HL-60 (cell line): Measurements from ENCODE around the gene YIPF5.

Source experiments
- DNase-seq, 2 experiments: peaks; one replicate each; pipeline ENCODE4 v3.0.0-alpha.2; 2010 to 2020; ENCODE audit warnings: low read depth in 1 of 2, low spot score in 1 of 2
- H3K27ac ChIP-seq: fragments of 250-450 bp; sonication (Bioruptor Pico); replicated peaks from 2 replicates; pipeline ENCODE4 v1.5.1; 2020; ENCODE audit warnings: mild to moderate bottlenecking, moderate library complexity
- H3K27me3 ChIP-seq: fragments of 250-450 bp; sonication (Bioruptor Pico); 2 replicates; pipeline ENCODE4 v1.5.1; 2021; ENCODE audit warnings: mild to moderate bottlenecking, moderate library complexity; ENCODE audit not compliant: insufficient read depth, poor library complexity, severe bottlenecking
- H3K4me3 ChIP-seq: replicated peaks from 2 replicates; pipeline ENCODE4 v1.5.1; 2011; ENCODE audit warnings: mild to moderate bottlenecking, control low read depth, low read length; ENCODE audit not compliant: insufficient read depth
- GABPA ChIP-seq: IDR thresholded peaks from 2 replicates; pipeline ENCODE4 v1.6.1; 2012; ENCODE audit warnings: low read depth
- POLR2AphosphoS5 ChIP-seq: IDR thresholded peaks from 2 replicates; pipeline ENCODE4 v1.6.1; 2012; ENCODE audit warnings: low read depth
- REST ChIP-seq: IDR thresholded peaks from 2 replicates; pipeline ENCODE4 v1.6.1; 2012; ENCODE audit warnings: low read depth; ENCODE audit not compliant: insufficient replicate concordance
- SPI1 ChIP-seq: IDR thresholded peaks from 2 replicates; pipeline ENCODE4 v1.6.1; 2012; ENCODE audit warnings: low read depth, mild to moderate bottlenecking, borderline replicate concordance
- TF ChIP-seq, protein P1 (sequence below): IDR thresholded peaks from one replicate; pipeline ENCODE4 v1.5.1; 2011; ENCODE audit warnings: low read length, control low read depth, inconsistent platforms; ENCODE audit not compliant: insufficient read depth

The YIPF5 gene

GRCh38 chr5:144203750-144204596 is 33.5 kb upstream of the YIPF5 start:
- TF ChIP-seq, protein P1, sequence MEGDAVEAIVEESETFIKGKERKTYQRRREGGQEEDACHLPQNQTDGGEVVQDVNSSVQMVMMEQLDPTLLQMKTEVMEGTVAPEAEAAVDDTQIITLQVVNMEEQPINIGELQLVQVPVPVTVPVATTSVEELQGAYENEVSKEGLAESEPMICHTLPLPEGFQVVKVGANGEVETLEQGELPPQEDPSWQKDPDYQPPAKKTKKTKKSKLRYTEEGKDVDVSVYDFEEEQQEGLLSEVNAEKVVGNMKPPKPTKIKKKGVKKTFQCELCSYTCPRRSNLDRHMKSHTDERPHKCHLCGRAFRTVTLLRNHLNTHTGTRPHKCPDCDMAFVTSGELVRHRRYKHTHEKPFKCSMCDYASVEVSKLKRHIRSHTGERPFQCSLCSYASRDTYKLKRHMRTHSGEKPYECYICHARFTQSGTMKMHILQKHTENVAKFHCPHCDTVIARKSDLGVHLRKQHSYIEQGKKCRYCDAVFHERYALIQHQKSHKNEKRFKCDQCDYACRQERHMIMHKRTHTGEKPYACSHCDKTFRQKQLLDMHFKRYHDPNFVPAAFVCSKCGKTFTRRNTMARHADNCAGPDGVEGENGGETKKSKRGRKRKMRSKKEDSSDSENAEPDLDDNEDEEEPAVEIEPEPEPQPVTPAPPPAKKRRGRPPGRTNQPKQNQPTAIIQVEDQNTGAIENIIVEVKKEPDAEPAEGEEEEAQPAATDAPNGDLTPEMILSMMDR = peak; percentile 91
- TF ChIP-seq REST (no peak), POLR2AphosphoS5 (no peak), GABPA (no peak), SPI1 (no peak)
- DNase-seq = peak in 1 of 2 experiments; percentile 39
- H3K27me3 ChIP-seq = peaks cover 25% of the 10 kb centered on the region
- no peak overlapping the region for H3K4me3 ChIP-seq
- H3K27ac ChIP-seq = no peak overlapping the region

- DNase-seq = no peak
- peaks cover 36% of the 10 kb centered on the region for H3K27me3 ChIP-seq
Measured at GRCh38 chr5:144202726-144203125, 32.3 kb upstream of the YIPF5 start.

GRCh38 chr5:144202072-144202471 is 31.6 kb upstream of the YIPF5 start:
- H3K27ac ChIP-seq = no peak overlapping the region
- no peak for TF ChIP-seq GABPA
- TF ChIP-seq SPI1 = no peak
- no peak for TF ChIP-seq POLR2AphosphoS5
- peaks cover 42% of the 10 kb centered on the region for H3K27me3 ChIP-seq
- no peak for DNase-seq
- no peak overlapping the region for H3K4me3 ChIP-seq

More at GRCh38 chr5:144202726-144203125, 32.3 kb upstream of the YIPF5 start:
- Histone ChIP-seq H3K4me3 (no peak overlapping the region), H3K27ac (no peak overlapping the region)
- TF ChIP-seq POLR2AphosphoS5 = no peak
- peak; percentile 86 for TF ChIP-seq SPI1

DNA sequence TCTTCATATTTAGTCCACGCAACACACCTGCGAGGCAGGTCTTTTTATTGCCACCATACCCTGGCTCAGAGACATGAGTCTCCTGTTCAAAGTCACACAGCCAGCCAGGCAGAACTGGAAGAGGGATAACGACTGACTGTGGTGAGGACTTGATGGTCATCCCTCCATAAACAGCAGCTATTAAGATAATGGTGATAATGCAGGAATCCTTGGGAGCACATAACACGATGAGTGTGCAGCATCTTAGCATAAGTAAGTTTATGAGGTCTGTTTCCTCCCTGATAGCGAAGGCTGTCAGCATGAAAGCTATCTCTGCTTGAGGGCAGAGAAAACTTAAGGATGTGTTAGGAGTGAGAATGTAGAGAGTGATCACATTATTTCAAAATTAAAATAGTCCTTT is 31.1 kb upstream of the YIPF5 start:
- DNase-seq = no peak
- H3K4me3 ChIP-seq = no peak overlapping the region
- no peak overlapping the region for H3K27ac ChIP-seq
- H3K27me3 ChIP-seq = peaks cover 38% of the 10 kb centered on the region
- no peak for TF ChIP-seq SPI1
- no peak for TF ChIP-seq GABPA
- no peak for TF ChIP-seq REST
- no peak for TF ChIP-seq POLR2AphosphoS5
- TF ChIP-seq, protein P1 = no peak
